Ishikawa (cell line): ENCODE measurements around the gene CD33.

Experiments
- CEBPB ChIP-seq: IDR thresholded peaks from 2 replicates; pipeline ENCODE4 v1.6.1; 2012
- CREB1 ChIP-seq: IDR thresholded peaks from 2 replicates; pipeline ENCODE4 v1.6.1; 2012; ENCODE audit warnings: low read depth
- EGR1 ChIP-seq: IDR thresholded peaks from 2 replicates; pipeline ENCODE4 v1.6.1; 2012
- EP300 ChIP-seq: IDR thresholded peaks from 2 replicates; pipeline ENCODE4 v1.6.1; 2012; ENCODE audit warnings: borderline replicate concordance
- FOXM1 ChIP-seq: IDR thresholded peaks from 2 replicates; pipeline ENCODE4 v1.6.1; 2012; ENCODE audit warnings: low read depth, borderline replicate concordance
- RAD21 ChIP-seq: IDR thresholded peaks from 2 replicates; pipeline ENCODE4 v1.6.1; 2012; ENCODE audit warnings: low read depth
- TAF1 ChIP-seq: IDR thresholded peaks from 2 replicates; pipeline ENCODE4 v1.6.1; 2012; ENCODE audit warnings: low read depth, mild to moderate bottlenecking
- TCF12 ChIP-seq: IDR thresholded peaks from 2 replicates; pipeline ENCODE4 v1.6.1; 2012; ENCODE audit warnings: low read depth
- TEAD4 ChIP-seq: IDR thresholded peaks from 2 replicates; pipeline ENCODE4 v1.6.1; 2012
- YY1 ChIP-seq: IDR thresholded peaks from 2 replicates; pipeline ENCODE4 v1.6.1; 2012; ENCODE audit warnings: low read depth
- ZBTB7A ChIP-seq: IDR thresholded peaks from 2 replicates; pipeline ENCODE4 v1.6.1; 2012; ENCODE audit warnings: low read depth
- TF ChIP-seq, protein P1 (sequence below): IDR thresholded peaks from 2 replicates; pipeline ENCODE4 v1.6.1; 2012
- TF ChIP-seq, protein P2 (sequence below): IDR thresholded peaks from 2 replicates; pipeline ENCODE4 v1.6.1; 2012
- TF ChIP-seq, protein P3 (sequence below): IDR thresholded peaks from 2 replicates; pipeline ENCODE4 v1.6.1; 2012; ENCODE audit warnings: low read depth, mild to moderate bottlenecking

The CD33 gene

DNA sequence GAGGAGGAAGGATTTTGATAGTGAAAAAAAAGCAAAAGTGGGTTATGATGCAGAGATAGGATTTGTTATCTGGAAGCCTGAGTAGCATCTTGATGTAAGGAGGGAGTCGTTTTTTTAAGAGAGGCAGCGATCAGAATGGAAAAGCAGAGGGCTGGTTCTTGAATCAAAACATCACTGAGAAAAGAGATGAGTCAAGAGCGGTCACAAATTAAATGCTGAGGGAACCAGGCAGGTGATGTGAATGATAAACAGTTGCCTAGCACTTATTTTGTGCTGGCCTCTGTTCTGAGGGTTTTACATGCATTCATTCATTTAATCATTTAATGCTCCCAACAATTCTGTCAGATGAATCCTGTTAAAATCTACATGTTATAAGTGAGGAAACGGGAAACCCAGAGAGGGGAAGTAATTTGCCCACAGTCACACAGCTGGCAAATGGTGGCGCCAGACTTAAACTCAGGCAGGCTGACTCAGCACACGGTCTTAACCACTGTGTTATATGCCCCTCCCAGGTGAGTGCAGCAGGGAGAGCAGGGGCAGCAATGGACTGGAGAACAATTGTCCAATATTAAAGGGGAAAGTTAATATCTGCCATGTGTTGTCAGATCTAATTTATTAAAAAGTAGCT lies 47.4 kb downstream of the CD33 start:
- no peak for TF ChIP-seq CREB1
- TF ChIP-seq RAD21: no peak
- TF ChIP-seq FOXM1: no peak
- no peak for TF ChIP-seq EGR1
- no peak for TF ChIP-seq ZBTB7A
- TF ChIP-seq, protein P1, sequence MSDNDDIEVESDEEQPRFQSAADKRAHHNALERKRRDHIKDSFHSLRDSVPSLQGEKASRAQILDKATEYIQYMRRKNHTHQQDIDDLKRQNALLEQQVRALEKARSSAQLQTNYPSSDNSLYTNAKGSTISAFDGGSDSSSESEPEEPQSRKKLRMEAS: no peak
- no peak for TF ChIP-seq CEBPB
- TF ChIP-seq TAF1: no peak

DNA sequence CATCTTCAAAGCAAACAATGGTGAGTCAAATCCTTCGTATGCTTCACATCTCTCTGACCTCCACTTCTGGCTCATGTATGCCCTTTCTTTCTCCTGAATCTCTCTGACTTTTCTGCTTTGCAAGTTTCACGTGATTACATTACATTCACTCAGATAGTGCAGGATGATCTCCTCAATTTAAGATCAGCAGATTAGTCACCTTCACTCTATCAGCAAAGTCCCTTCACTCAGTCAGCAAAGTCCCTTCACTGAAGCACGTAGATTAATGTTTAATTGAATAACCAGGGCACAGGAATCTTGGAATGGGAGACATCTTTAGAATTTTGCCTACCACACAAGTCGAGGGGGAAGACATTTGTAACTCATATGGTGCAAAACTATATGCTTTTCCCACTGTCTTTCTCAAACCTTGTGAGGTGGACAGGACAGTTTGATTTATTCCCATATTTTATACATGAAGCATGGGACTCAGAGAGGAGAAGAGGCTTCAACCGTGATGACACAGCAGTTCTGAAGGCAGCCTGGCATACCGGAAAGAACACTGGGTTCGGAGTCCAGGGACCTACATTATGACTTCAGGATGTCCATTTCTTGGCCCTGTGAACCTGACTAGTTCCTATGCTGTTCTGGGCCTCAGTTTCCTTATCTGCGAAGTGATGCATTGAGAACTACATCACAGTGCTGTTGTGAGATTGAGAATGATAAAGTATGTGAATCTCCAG lies 49.3 kb downstream of the CD33 start:
- TF ChIP-seq CEBPB: no peak

DNA sequence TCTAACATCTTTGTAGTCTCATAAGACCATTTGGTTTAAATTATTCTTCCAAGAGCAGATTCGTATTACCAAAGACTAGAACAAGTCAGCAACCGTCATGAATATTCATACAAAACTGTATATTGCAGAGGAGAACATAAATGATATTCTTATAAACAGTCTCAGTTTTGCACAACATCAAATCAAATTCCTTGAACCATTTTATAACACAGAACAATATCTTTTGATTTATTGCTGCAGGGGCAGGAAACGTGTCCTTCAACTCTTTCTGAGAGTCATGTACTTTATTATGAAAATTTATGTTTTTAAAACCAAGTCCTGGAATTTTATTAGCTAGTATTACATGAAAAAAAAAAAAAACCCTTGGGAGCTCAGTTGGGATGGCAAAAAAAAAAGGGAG lies 52.2 kb downstream of the CD33 start:
- TF ChIP-seq, protein P1: no peak
- TF ChIP-seq, protein P2, sequence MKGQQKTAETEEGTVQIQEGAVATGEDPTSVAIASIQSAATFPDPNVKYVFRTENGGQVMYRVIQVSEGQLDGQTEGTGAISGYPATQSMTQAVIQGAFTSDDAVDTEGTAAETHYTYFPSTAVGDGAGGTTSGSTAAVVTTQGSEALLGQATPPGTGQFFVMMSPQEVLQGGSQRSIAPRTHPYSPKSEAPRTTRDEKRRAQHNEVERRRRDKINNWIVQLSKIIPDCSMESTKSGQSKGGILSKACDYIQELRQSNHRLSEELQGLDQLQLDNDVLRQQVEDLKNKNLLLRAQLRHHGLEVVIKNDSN: no peak
- TF ChIP-seq TCF12 (no peak), EP300 (no peak), YY1 (no peak)

DNA sequence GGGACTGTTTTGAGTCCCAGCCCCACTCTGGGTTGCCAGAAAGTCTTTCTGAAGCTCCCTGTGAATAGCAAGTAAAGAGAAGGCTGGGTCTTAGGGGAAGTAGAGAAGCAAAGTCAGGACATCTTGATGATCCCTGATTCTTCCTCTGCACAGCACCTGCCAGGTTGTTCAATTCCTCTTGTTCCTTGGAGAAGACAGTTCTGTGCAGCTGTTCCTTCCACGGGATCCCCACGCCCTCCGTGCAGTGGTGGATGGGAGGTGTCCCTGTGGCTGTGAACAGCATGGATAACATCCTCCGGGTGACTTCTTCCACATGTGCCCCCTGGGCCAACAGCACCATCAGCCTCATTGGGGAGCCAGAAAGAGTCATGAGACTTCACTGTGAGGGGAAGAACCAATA lies 57.5 kb downstream of the CD33 start:
- TF ChIP-seq CREB1 (no peak), TCF12 (no peak), FOXM1 (no peak), TAF1 (no peak), YY1 (no peak), ZBTB7A (no peak), CEBPB (no peak), EP300 (no peak), TEAD4 (no peak)
- TF ChIP-seq, protein P2: no peak
- TF ChIP-seq, protein P1: no peak
- TF ChIP-seq, protein P3, sequence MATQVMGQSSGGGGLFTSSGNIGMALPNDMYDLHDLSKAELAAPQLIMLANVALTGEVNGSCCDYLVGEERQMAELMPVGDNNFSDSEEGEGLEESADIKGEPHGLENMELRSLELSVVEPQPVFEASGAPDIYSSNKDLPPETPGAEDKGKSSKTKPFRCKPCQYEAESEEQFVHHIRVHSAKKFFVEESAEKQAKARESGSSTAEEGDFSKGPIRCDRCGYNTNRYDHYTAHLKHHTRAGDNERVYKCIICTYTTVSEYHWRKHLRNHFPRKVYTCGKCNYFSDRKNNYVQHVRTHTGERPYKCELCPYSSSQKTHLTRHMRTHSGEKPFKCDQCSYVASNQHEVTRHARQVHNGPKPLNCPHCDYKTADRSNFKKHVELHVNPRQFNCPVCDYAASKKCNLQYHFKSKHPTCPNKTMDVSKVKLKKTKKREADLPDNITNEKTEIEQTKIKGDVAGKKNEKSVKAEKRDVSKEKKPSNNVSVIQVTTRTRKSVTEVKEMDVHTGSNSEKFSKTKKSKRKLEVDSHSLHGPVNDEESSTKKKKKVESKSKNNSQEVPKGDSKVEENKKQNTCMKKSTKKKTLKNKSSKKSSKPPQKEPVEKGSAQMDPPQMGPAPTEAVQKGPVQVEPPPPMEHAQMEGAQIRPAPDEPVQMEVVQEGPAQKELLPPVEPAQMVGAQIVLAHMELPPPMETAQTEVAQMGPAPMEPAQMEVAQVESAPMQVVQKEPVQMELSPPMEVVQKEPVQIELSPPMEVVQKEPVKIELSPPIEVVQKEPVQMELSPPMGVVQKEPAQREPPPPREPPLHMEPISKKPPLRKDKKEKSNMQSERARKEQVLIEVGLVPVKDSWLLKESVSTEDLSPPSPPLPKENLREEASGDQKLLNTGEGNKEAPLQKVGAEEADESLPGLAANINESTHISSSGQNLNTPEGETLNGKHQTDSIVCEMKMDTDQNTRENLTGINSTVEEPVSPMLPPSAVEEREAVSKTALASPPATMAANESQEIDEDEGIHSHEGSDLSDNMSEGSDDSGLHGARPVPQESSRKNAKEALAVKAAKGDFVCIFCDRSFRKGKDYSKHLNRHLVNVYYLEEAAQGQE: no peak

DNA sequence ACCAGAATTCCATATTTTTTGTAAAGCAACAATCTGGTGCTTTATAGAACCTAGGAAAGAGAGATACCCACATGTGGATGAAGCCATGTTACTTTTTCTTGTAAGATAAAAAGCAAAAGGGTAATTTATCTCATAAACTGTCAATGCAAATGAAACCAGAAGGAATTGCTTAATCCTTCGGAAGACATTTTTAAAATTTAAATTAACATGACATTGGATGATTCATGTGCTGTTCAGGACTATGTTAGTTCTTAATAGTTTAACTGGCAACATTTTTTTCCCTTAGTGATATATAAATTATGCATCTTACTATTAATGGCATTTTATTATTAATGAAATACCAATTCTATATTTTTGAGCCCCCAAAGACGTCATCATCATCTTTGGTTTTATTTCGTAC lies 60.8 kb downstream of the CD33 start:
- TF ChIP-seq YY1 (no peak), EP300 (no peak), TCF12 (no peak), CREB1 (no peak), RAD21 (no peak), TEAD4 (no peak), CEBPB (no peak), FOXM1 (no peak), EGR1 (no peak)
- TF ChIP-seq, protein P2: no peak
